ENCODE results near the gene CTU2.

Gene CTU2

DNA sequence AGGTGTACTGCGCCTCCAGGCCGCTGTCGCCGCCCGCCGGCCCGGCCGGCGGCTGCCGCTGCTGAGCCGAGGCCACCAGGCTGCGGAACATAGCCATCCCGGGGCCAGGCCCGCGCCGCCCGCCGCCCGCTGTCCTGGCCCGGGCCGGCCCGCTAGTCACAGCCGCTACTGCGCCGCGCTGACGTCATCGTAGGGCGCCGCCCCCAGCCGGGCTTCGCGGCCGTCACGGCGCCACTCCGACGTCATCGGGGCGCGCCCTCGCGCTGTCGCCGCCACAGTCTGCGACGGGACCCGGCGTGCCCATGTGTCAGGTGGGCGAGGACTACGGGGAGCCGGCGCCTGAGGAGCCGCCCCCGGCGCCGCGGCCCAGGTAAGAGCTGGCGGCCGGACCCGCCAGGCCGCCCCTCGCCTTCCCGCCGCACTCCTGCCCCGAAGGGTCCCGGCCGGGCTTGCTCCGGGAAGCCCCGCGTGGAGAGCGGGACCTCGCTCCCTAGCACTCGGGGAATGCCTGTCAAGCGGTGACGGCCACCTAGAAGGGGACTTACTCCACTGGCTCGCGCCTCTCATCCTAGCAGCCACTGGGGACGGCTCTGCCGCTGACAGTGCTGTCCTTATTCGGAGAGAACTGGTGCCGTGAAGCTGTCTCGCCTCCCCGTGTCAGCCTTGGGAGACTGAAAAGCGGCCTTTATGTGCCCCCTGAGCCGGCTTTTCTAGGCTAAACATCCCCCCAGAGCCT, at the start of gene CTU2, which contains the start of gene RNF166:
Gene CTU2, plus strand, starts transcription at position 275 of the 736 bp plus-strand sequence. Its CDS starts 28 bp downstream, at position 303.
Gene RNF166, minus strand, starts transcription at position 180 of the 736 bp plus-strand sequence. Its CDS starts 83 bp downstream, at position 97.
- TF ChIP-seq, protein P1, sequence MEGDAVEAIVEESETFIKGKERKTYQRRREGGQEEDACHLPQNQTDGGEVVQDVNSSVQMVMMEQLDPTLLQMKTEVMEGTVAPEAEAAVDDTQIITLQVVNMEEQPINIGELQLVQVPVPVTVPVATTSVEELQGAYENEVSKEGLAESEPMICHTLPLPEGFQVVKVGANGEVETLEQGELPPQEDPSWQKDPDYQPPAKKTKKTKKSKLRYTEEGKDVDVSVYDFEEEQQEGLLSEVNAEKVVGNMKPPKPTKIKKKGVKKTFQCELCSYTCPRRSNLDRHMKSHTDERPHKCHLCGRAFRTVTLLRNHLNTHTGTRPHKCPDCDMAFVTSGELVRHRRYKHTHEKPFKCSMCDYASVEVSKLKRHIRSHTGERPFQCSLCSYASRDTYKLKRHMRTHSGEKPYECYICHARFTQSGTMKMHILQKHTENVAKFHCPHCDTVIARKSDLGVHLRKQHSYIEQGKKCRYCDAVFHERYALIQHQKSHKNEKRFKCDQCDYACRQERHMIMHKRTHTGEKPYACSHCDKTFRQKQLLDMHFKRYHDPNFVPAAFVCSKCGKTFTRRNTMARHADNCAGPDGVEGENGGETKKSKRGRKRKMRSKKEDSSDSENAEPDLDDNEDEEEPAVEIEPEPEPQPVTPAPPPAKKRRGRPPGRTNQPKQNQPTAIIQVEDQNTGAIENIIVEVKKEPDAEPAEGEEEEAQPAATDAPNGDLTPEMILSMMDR (IDR thresholded peaks at IDR 0.05) = no peak

DNA sequence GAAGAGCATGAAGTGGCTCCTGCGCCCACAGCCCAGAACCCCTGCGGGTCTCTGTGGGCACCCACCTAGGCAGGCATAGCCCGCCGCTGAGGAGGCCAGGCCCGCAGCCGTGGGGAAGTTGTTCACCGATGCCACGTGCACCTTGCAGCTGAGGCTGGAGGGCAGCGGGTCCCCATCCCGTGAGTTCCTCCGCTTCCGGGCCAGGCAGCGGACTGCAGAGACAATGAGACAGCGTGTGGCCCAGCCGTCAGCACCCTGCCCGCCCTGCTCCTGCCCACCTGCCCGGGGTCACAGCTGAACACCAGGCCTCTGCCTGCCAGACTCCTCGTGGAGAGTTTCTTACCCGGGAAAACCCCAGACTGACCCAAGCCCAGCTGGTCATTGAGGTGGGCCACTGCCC, 48.9 kb upstream of the CTU2 start:
- TF ChIP-seq, protein P1 (IDR thresholded peaks at IDR 0.05) = no peak

DNA sequence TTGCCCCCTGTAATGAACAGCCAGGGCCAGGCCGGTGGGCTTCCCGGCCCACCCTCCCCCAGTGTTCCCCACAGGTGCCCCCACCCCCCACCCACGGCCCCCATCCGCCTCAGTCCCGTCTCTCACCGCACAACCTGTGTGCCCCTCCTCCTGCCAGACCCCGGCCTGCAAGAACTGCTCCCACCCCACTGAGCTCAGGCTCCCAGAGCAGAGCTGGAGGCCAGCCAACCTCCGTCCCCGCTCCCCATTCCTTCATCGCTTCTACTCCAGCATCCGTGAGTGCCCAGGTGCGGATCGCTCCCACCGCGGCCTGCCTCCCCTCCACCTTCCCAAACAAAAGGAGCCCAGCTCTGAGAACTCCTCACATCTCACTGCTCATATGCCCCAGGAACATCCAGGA, 47.6 kb upstream of the CTU2 start:
- TF ChIP-seq, protein P1 (IDR thresholded peaks at IDR 0.05) = no peak

DNA sequence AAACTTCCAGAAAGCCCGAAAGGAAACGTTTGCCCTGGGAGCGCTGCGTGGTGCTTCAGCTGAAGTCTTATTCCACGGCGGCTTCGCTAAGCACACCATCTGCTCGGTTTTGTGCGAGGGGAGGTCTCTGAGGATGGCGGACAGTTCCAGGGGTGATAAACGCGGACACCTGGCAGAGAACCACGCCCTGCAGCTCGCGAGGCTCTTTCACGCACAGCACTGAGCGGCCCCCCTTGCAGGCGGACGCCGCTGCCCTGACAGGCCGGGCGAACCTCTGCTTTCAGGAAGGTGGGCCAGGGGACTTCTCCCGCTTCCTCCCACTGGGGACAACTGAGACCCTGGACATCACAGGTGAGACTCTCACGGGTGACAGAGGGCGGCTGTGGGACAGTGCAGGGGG, 47.1 kb upstream of the CTU2 start:
- TF ChIP-seq, protein P1 (IDR thresholded peaks at IDR 0.05) = no peak

DNA sequence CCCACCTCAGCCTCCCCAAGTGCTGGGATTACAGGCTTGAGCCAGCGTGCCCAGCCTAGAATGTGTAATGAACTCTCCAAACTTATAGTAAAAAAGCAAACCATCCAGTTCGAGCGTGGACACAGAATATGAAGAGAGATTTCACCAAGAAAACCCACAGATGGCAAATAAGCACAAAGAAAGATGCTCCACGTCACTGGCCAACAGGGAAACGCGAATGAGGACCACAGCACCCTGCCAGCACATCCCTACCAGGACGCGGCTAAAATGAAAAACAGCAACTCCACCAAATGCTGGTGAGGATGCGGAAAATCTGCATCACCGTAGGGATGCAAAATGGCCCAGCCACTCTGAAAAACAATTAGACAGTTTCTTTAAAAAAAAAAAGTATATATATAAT, 44.8 kb upstream of the CTU2 start:
- TF ChIP-seq, protein P1 (IDR thresholded peaks at IDR 0.05) = no peak

DNA sequence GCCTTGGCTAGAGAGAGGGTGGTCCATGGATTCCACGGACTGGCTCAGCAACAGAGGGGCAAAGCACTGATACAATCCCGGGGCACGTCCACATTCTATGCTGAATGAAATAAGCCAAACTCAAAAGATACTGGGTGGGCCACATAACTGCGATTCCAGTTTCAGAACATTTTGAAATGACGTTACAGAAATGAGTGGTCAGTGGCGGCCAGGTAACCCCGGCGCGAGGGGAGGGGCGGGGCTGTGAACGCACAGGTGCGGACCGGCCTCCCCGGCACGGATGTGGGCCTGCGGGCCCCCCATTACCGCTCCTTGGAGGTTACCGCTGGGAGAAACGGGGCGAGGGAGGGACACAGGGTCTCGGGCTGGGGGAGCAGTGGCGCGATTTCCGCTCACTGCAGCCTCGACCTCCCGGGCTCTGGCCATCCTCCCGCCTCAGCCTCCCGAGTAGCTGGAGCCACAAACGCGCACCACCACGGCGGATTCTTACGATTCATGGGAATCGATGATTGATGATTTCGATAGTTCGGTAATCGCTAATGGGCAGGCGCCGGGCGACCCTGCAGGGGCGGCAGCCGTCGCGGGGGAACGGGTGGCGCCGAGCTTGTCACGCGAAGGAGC, 44.0 kb upstream of the CTU2 start:
- TF ChIP-seq, protein P1 (IDR thresholded peaks at IDR 0.05) = no peak

DNA sequence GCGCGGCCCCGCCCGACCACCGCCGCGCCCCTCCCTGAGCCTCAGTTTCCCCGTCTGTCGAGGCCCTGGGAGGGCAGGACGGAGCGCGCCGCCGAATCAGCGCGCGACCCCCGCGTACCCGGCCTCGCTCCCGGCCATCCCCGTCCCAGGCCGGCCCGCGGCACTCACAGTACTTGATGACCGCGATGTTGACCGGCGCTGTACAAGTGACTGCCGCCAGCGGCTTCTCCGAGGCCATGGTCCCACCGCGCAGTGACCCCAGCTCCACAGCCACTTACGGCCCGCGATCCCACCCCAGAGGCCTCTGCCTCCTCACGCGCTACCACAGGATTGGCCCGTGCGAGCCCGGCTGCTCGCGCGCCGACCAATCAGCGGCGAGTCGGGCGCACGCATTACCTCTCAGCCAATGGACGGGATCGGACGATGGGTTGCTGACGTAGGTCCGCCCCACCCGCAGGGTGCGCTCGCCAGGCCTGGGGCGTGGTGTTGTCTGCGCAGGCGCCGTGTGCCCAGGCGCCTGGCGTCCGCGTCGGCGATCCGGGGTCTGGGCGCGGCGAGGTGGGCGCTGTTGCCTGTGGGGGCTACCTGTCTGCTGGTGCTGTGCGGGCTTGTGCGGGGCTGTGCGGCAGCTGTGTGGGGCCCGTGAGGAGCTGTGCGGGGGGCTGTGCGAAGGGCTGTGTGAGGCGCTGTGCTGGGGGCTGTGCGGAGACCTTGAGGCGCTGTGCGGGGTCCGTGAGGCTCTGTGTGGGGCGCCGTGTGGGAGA, 43.3 kb upstream of the CTU2 start, which contains the start of gene MVD:
Gene MVD, minus strand, starts transcription at position 249 of the 764 bp plus-strand sequence. Its CDS starts 11 bp downstream, at position 238.
- TF ChIP-seq, protein P1 (IDR thresholded peaks at IDR 0.05) = no peak
